ENCODE measurements around the gene PLD2. TPM values are rescaled to one million over a fixed set of nuclear protein-coding genes. Genes with fewer than 3 reads are reported as not detected.

The PLD2 gene
- total RNA-seq, 2 donors from 2014 or later: 5.5 to 6.7 TPM

- H3K36me3 ChIP-seq: peaks cover 12% of the 10 kb centered on the region
- no peak overlapping the region for H3K4me3 ChIP-seq
- H3K27me3 ChIP-seq: no peaks in the 10 kb centered on the region
- no peak for DNase-seq (ENCODE audit: low spot score)
- H3K9me3 ChIP-seq: no peaks in the 10 kb centered on the region
- peaks cover 0 to 14% of the 10 kb centered on the region in 2 donors for H3K4me1 ChIP-seq
- TF ChIP-seq CTCF (IDR thresholded peaks at IDR 0.05): no peak
- H3K27ac ChIP-seq: no peak overlapping the region
Observed at GRCh38 chr17:4795168-4795567, 11.8 kb upstream of the PLD2 start.

- Histone ChIP-seq H3K4me3 (peak overlapping the region; percentile 70 to 79), H3K27ac (peak overlapping the region; percentile 79 to 87), H3K36me3 (peaks cover 12% of the 10 kb centered on the region), H3K4me1 (peaks cover 0 to 10% of the 10 kb centered on the region in 2 donors), H3K27me3 (no peaks in the 10 kb centered on the region), H3K9me3 (no peaks in the 10 kb centered on the region)
- DNase-seq (ENCODE audit: low spot score): no peak
- TF ChIP-seq CTCF (IDR thresholded peaks at IDR 0.05): no peak
Observed at GRCh38 chr17:4796552-4796920, 10.4 kb upstream of the PLD2 start.

GRCh38 chr17:4800462-4801196, 6.3 kb upstream of the PLD2 start:
- no peak for TF ChIP-seq CTCF (IDR thresholded peaks at IDR 0.05)
- no peak overlapping the region for H3K4me3 ChIP-seq
- H3K27me3 ChIP-seq: no peaks in the 10 kb centered on the region
- no peak for DNase-seq (ENCODE audit: low spot score)
- no peaks in the 10 kb centered on the region for H3K9me3 ChIP-seq
- peaks cover 0 to 10% of the 10 kb centered on the region in 2 donors for H3K4me1 ChIP-seq
- H3K27ac ChIP-seq: no peak overlapping the region
- peaks cover 12% of the 10 kb centered on the region for H3K36me3 ChIP-seq

GRCh38 chr17:4802228-4802627, 4.7 kb upstream of the PLD2 start, which contains the start of gene C17orf114:
C17orf114 (minus strand) TSS chr17:4802328.
- Histone ChIP-seq H3K4me1 (peaks cover 0 to 8% of the 10 kb centered on the region in 2 donors), H3K27me3 (no peaks in the 10 kb centered on the region), H3K36me3 (peaks cover 12% of the 10 kb centered on the region), H3K4me3 (no peak within 1 kb of the TSS), H3K9me3 (no peaks in the 10 kb centered on the region), H3K27ac (no peak within 1 kb of the TSS)
- DNase-seq (ENCODE audit: low spot score): no peak
- no peak for TF ChIP-seq CTCF (IDR thresholded peaks at IDR 0.05)

GRCh38 chr17:4806456-4806776, 536 bp upstream of the PLD2 start:
- Histone ChIP-seq H3K27ac (peak overlapping the region in 1 of 2 donors; percentile 46), H3K9me3 (no peaks in the 10 kb centered on the region), H3K27me3 (no peaks in the 10 kb centered on the region), H3K36me3 (peaks cover 5% of the 10 kb centered on the region), H3K4me3 (peak overlapping the region; percentile 87 to 93), H3K4me1 (peaks cover 0 to 22% of the 10 kb centered on the region in 2 donors)
- no peak for TF ChIP-seq CTCF (IDR thresholded peaks at IDR 0.05)
- DNase-seq (ENCODE audit: low spot score): no peak

All from right atrium auricular region (tissue), 2 donors.